ENCODE data around the gene PITX3. TPM values are rescaled to one million over a fixed set of nuclear protein-coding genes. Genes with fewer than 3 reads are reported as not detected.

PITX3 gene
- total and polyA plus RNA-seq, 9 donors: not detected

DNA sequence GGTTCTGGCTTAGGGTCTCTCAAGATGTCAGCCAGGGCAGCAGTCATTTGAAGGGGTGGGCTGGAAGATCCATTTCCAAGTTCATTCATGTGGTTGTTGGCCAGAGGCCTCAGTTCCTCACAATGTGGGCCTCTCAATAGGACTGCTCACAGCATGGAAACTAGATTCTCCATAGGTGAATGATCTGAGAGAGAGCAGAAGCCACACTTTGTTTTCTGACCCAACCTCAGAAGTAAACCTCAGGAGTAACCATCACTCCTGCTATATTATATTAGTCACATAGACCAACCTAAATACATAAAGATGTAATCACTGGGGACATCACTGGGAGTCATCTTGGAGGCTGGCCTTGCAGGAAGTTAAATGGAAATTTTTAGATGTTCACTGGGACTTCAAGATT is 46.2 kb upstream of the PITX3 start:
- H3K9me3 ChIP-seq: no peaks in the 10 kb centered on the region
- H3K27me3 ChIP-seq: no peaks in the 10 kb centered on the region
- no peaks in the 10 kb centered on the region for H3K36me3 ChIP-seq
- no peak overlapping the region for H3K27ac ChIP-seq
- no peak for DNase-seq
- no peaks in the 10 kb centered on the region for H3K4me1 ChIP-seq (ENCODE audit: insufficient read depth)
- intact Hi-C loops (cut with DNase I): no loop called here
- TF ChIP-seq, protein P1, sequence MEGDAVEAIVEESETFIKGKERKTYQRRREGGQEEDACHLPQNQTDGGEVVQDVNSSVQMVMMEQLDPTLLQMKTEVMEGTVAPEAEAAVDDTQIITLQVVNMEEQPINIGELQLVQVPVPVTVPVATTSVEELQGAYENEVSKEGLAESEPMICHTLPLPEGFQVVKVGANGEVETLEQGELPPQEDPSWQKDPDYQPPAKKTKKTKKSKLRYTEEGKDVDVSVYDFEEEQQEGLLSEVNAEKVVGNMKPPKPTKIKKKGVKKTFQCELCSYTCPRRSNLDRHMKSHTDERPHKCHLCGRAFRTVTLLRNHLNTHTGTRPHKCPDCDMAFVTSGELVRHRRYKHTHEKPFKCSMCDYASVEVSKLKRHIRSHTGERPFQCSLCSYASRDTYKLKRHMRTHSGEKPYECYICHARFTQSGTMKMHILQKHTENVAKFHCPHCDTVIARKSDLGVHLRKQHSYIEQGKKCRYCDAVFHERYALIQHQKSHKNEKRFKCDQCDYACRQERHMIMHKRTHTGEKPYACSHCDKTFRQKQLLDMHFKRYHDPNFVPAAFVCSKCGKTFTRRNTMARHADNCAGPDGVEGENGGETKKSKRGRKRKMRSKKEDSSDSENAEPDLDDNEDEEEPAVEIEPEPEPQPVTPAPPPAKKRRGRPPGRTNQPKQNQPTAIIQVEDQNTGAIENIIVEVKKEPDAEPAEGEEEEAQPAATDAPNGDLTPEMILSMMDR (IDR thresholded peaks at IDR 0.05): no peak
- no peak for TF ChIP-seq EP300 (IDR thresholded peaks at IDR 0.05)
- no peak for TF ChIP-seq POLR2A (IDR thresholded peaks at IDR 0.05)
- no peak overlapping the region for H3K4me3 ChIP-seq

DNA sequence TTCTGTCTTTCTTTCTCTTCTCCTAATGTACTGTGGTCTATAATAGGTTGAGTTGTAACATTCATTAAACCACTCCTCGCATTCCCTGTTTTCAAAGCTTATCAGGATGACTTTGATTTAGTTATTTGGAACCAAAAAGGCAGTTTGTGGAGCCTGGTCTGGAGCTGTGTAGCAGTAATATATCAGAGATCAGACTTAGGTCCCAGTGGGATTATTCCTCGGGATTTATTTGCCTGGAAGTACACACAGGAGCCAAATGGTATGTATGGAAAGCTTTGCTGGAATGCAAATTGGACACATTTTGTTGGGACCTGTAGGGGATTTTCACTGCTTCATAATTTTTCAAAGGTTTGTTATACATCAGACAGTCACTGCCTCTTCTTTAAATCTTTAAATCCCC is 44.9 kb upstream of the PITX3 start:
- no peaks in the 10 kb centered on the region for H3K4me1 ChIP-seq (ENCODE audit: insufficient read depth)
- no peak for DNase-seq
- no peak overlapping the region for H3K4me3 ChIP-seq
- H3K36me3 ChIP-seq: no peaks in the 10 kb centered on the region
- TF ChIP-seq EP300 (IDR thresholded peaks at IDR 0.05) (no peak), POLR2A (IDR thresholded peaks at IDR 0.05) (no peak)
- TF ChIP-seq, protein P1 (IDR thresholded peaks at IDR 0.05): no peak
- 42 to 70% (median 44%) methylated on average over 2 of the region's 2 CpGs for WGBS, 3 donors
- H3K27ac ChIP-seq: no peak overlapping the region
- no peaks in the 10 kb centered on the region for H3K27me3 ChIP-seq
- no peaks in the 10 kb centered on the region for H3K9me3 ChIP-seq
- intact Hi-C loops (cut with DNase I): no loop called here

DNA sequence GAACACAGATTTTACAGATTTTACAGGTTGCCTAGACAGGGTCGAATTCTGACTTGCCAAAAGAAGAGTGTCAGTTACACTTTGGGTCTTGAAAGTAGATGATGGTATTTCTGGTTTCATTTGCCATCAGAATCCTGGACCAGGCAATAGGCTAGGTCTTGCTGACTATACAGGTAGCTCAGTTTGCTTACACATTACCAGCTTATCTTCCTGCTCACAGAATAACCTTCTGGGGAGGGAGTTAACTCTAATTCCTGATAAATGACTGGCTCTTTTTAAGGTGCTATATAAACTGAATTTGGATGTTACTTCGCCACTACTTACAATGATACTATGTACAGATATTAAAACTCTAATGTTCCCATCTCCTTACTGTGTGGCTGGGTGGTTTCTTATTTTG is 43.8 kb upstream of the PITX3 start:
- H3K4me3 ChIP-seq: no peak overlapping the region
- WGBS, 3 donors: 74 to 96% (median 95%) methylated on average over 2 of the region's 2 CpGs
- peaks cover 2% of the 10 kb centered on the region for H3K4me1 ChIP-seq (ENCODE audit: insufficient read depth)
- H3K36me3 ChIP-seq: no peaks in the 10 kb centered on the region
- no peak overlapping the region for H3K27ac ChIP-seq
- H3K27me3 ChIP-seq: no peaks in the 10 kb centered on the region
- intact Hi-C loops (cut with DNase I): no loop called here
- no peak for DNase-seq
- H3K9me3 ChIP-seq: no peaks in the 10 kb centered on the region
- TF ChIP-seq EP300 (IDR thresholded peaks at IDR 0.05) (no peak), POLR2A (IDR thresholded peaks at IDR 0.05) (no peak)
- TF ChIP-seq, protein P1 (IDR thresholded peaks at IDR 0.05): no peak

DNA sequence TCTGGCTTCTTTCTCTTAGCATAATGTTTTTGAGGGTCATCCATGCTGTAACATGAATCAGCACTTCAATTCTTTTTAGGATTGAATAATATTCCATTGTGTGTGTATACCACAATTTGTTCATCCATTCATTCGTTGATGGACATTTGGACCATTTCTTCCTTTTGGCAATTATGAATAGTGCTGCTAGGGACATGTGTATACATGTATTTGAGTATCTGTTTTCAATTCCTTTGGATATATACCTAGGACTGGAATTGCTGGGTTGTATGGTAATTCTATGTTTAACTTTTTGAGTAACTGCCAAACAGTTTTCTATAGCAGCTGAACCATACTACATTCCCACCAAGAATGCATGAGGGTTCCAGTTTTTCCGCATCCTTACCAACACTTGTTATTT is 43.2 kb upstream of the PITX3 start:
- no peaks in the 10 kb centered on the region for H3K27me3 ChIP-seq
- H3K4me3 ChIP-seq: no peak overlapping the region
- H3K9me3 ChIP-seq: no peaks in the 10 kb centered on the region
- H3K36me3 ChIP-seq: no peaks in the 10 kb centered on the region
- intact Hi-C loops (cut with DNase I): no loop called here
- TF ChIP-seq EP300 (IDR thresholded peaks at IDR 0.05): no peak
- TF ChIP-seq, protein P1 (IDR thresholded peaks at IDR 0.05): no peak
- TF ChIP-seq POLR2A (IDR thresholded peaks at IDR 0.05): no peak
- H3K27ac ChIP-seq: no peak overlapping the region
- no peak for DNase-seq
- peaks cover 2% of the 10 kb centered on the region for H3K4me1 ChIP-seq (ENCODE audit: insufficient read depth)
- 92 to 95% (median 94%) methylated on average over 2 of the region's 2 CpGs for WGBS, 3 donors

DNA sequence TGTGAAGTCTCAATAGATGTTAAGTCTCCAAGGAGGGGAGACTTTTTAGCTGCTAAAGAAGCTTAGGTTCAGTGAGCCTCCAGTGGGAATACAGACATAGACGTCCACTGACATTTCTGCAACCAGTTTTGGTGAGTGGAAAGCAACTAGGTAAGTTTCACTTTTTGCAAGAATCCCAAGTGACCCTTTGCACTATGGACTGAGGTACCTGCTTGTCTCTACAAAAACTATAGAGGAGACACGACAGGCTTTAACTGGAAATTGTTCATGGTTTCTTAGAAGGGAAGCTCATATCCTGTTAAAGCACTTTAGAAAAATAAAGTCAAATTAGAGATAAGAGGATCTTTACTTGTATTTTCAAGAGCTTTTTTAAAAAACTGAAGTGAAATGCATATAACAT is 42.6 kb upstream of the PITX3 start:
- intact Hi-C loops (cut with DNase I): no loop called here
- peaks cover 2% of the 10 kb centered on the region for H3K4me1 ChIP-seq (ENCODE audit: insufficient read depth)
- no peaks in the 10 kb centered on the region for H3K36me3 ChIP-seq
- H3K4me3 ChIP-seq: no peak overlapping the region
- no peak for DNase-seq
- TF ChIP-seq, protein P1 (IDR thresholded peaks at IDR 0.05): no peak
- no peak for TF ChIP-seq EP300 (IDR thresholded peaks at IDR 0.05)
- no peak for TF ChIP-seq POLR2A (IDR thresholded peaks at IDR 0.05)
- WGBS, 3 donors: 71 to 76% (median 71%) methylated on average over 2 of the region's 2 CpGs
- no peaks in the 10 kb centered on the region for H3K27me3 ChIP-seq
- no peak overlapping the region for H3K27ac ChIP-seq
- H3K9me3 ChIP-seq: no peaks in the 10 kb centered on the region

All from ovary (tissue), 9 donors.